K562 (cell line): ENCODE results near the gene PPIF. TPM values are rescaled to one million over a fixed set of nuclear protein-coding genes. Genes with fewer than 3 reads are reported as not detected.

ENCODE experiments used
- ATF1 ChIP-seq, 2 experiments: fragments of 450-650 bp in 1 of 2; IDR thresholded peaks; 2 replicates each; pipeline ENCODE4 v1.6.1; 2016; ENCODE audit warnings: missing compliant biosample characterization in 1 of 2, missing genetic modification characterization in 1 of 2
- ZNF431 ChIP-seq: sonication (generic); formaldehyde crosslinking; IDR thresholded peaks from 2 replicates; pipeline ENCODE4 v1.8.0; 2022; ENCODE audit warnings: mild to moderate bottlenecking, missing genetic modification reagents
- polyA plus RNA-seq, 8 experiments: library from polyadenylated mRNA; depleted of rRNA in 4 of 8; stranded (reverse) in 5 of 8; unstranded in 3 of 8; fragments of >200 nt; fragmentation: Nextera tagmentation in 2 of 8; fragmentation: Illumina TruSeq in 1 of 8; extraction: Ambion mirVana in 2 of 8; extraction: Trizol in 1 of 8; gene quantifications; 2 replicates each; pipeline versions ENCODE4 v1.2.1 to v1.2.3, GENCODE V29; 2011 to 2014; ENCODE audit warnings: inconsistent platforms in 1 of 8, missing spikeins in 1 of 8
- total RNA-seq, 7 experiments: library from RNA; depleted of rRNA in 6 of 7; stranded (reverse); fragments of >200 nt in 6 of 7; fragmentation: Illumina TruSeq in 2 of 7; extraction: Trizol in 2 of 7; gene quantifications; 2 replicates each; pipeline versions ENCODE4 v1.2.1 to v1.2.3, GENCODE V29; 2011 to 2021; ENCODE audit warnings: low replicate concordance in 1 of 7
- TF ChIP-seq, protein P1 (sequence below), 2 experiments: fragments of 450-650 bp; formaldehyde crosslinking in 1 of 2; IDR thresholded peaks; 2 replicates each; pipeline versions ENCODE4 v1.4.0 to v1.6.1; 2014 to 2020; ENCODE audit warnings: mild to moderate bottlenecking in 2 of 2, borderline replicate concordance in 1 of 2, low read depth in 1 of 2
- TF ChIP-seq, protein P2 (sequence below): sonication (generic); formaldehyde crosslinking; IDR thresholded peaks from 2 replicates; pipeline ENCODE4 v1.8.0; 2023; ENCODE audit warnings: mild to moderate bottlenecking, missing genetic modification reagents
- TF ChIP-seq, protein P3 (sequence below): sonication (generic); formaldehyde crosslinking; IDR thresholded peaks from 2 replicates; pipeline ENCODE4 v1.8.0; 2023; ENCODE audit warnings: missing genetic modification reagents, mild to moderate bottlenecking, borderline replicate concordance
- TF ChIP-seq, protein P4 (sequence below): sonication (generic); formaldehyde crosslinking; IDR thresholded peaks from 2 replicates; pipeline ENCODE4 v1.8.1; 2023; ENCODE audit warnings: mild to moderate bottlenecking, missing genetic modification reagents

PPIF gene
- total and polyA plus RNA-seq, 9 of the 15 experiments (the other 6 are each of a cell fraction or from before 2014, with no cell fraction given): 40.9 to 287 (median 117) TPM

DNA sequence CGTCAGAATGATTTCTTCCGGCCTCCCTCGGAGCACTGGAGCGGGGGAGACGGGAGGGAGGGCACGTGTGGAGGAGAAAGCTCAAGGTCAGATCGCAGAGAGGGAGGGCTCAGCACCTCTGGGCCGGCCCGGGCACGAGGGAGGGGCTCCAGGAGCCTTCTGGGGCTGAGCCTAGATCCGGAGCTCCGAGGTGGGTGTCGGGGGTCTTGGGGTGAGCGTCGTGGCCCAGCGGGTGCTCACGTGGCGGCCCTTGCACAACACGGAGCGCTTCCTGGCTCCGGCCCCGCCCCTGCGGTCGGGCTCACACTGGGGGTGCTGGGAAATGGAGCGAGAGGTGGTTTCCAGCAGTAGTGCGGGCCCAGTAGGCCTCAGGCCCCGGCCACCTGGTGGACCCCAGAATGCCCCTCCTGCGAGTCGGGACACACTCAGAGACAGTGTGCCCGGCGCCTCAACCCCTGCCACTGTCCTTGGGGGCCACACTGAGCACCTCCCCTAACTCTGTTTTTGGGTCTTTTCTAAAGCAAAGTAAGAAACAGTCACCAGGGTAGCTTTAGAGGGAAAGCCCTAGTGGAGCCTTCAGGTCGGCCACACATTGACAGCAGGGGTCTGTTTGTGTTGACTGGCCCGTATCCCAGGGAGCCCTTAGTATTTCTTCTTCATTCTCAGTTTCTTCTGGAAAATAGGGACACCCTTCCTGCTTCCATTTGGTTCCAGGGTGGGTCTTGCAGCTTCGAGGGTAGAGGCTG is 798 bp downstream of the PPIF start (continued):
- TF ChIP-seq, protein P1, sequence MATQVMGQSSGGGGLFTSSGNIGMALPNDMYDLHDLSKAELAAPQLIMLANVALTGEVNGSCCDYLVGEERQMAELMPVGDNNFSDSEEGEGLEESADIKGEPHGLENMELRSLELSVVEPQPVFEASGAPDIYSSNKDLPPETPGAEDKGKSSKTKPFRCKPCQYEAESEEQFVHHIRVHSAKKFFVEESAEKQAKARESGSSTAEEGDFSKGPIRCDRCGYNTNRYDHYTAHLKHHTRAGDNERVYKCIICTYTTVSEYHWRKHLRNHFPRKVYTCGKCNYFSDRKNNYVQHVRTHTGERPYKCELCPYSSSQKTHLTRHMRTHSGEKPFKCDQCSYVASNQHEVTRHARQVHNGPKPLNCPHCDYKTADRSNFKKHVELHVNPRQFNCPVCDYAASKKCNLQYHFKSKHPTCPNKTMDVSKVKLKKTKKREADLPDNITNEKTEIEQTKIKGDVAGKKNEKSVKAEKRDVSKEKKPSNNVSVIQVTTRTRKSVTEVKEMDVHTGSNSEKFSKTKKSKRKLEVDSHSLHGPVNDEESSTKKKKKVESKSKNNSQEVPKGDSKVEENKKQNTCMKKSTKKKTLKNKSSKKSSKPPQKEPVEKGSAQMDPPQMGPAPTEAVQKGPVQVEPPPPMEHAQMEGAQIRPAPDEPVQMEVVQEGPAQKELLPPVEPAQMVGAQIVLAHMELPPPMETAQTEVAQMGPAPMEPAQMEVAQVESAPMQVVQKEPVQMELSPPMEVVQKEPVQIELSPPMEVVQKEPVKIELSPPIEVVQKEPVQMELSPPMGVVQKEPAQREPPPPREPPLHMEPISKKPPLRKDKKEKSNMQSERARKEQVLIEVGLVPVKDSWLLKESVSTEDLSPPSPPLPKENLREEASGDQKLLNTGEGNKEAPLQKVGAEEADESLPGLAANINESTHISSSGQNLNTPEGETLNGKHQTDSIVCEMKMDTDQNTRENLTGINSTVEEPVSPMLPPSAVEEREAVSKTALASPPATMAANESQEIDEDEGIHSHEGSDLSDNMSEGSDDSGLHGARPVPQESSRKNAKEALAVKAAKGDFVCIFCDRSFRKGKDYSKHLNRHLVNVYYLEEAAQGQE (IDR thresholded peaks at IDR 0.05; ENCODE audit: borderline replicate concordance): no peak
- TF ChIP-seq, protein P1 (CRISPR knock-in tag; IDR thresholded peaks at IDR 0.05; ENCODE audit: low read depth): peak; percentile 32; the same call in 1 of the 2 replicates
- TF ChIP-seq ATF1 (CRISPR knock-in tag; IDR thresholded peaks at IDR 0.05) (no peak), ATF1 (tag; IDR thresholded peaks at IDR 0.05) (peak; percentile 43; the same call in 1 of the 2 replicates), ZNF431 (CRISPR knock-in tag) (no peak; the same call in 1 of the 2 replicates)
- TF ChIP-seq, protein P2, sequence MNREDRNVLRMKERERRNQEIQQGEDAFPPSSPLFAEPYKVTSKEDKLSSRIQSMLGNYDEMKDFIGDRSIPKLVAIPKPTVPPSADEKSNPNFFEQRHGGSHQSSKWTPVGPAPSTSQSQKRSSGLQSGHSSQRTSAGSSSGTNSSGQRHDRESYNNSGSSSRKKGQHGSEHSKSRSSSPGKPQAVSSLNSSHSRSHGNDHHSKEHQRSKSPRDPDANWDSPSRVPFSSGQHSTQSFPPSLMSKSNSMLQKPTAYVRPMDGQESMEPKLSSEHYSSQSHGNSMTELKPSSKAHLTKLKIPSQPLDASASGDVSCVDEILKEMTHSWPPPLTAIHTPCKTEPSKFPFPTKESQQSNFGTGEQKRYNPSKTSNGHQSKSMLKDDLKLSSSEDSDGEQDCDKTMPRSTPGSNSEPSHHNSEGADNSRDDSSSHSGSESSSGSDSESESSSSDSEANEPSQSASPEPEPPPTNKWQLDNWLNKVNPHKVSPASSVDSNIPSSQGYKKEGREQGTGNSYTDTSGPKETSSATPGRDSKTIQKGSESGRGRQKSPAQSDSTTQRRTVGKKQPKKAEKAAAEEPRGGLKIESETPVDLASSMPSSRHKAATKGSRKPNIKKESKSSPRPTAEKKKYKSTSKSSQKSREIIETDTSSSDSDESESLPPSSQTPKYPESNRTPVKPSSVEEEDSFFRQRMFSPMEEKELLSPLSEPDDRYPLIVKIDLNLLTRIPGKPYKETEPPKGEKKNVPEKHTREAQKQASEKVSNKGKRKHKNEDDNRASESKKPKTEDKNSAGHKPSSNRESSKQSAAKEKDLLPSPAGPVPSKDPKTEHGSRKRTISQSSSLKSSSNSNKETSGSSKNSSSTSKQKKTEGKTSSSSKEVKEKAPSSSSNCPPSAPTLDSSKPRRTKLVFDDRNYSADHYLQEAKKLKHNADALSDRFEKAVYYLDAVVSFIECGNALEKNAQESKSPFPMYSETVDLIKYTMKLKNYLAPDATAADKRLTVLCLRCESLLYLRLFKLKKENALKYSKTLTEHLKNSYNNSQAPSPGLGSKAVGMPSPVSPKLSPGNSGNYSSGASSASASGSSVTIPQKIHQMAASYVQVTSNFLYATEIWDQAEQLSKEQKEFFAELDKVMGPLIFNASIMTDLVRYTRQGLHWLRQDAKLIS: no peak
- TF ChIP-seq, protein P3, sequence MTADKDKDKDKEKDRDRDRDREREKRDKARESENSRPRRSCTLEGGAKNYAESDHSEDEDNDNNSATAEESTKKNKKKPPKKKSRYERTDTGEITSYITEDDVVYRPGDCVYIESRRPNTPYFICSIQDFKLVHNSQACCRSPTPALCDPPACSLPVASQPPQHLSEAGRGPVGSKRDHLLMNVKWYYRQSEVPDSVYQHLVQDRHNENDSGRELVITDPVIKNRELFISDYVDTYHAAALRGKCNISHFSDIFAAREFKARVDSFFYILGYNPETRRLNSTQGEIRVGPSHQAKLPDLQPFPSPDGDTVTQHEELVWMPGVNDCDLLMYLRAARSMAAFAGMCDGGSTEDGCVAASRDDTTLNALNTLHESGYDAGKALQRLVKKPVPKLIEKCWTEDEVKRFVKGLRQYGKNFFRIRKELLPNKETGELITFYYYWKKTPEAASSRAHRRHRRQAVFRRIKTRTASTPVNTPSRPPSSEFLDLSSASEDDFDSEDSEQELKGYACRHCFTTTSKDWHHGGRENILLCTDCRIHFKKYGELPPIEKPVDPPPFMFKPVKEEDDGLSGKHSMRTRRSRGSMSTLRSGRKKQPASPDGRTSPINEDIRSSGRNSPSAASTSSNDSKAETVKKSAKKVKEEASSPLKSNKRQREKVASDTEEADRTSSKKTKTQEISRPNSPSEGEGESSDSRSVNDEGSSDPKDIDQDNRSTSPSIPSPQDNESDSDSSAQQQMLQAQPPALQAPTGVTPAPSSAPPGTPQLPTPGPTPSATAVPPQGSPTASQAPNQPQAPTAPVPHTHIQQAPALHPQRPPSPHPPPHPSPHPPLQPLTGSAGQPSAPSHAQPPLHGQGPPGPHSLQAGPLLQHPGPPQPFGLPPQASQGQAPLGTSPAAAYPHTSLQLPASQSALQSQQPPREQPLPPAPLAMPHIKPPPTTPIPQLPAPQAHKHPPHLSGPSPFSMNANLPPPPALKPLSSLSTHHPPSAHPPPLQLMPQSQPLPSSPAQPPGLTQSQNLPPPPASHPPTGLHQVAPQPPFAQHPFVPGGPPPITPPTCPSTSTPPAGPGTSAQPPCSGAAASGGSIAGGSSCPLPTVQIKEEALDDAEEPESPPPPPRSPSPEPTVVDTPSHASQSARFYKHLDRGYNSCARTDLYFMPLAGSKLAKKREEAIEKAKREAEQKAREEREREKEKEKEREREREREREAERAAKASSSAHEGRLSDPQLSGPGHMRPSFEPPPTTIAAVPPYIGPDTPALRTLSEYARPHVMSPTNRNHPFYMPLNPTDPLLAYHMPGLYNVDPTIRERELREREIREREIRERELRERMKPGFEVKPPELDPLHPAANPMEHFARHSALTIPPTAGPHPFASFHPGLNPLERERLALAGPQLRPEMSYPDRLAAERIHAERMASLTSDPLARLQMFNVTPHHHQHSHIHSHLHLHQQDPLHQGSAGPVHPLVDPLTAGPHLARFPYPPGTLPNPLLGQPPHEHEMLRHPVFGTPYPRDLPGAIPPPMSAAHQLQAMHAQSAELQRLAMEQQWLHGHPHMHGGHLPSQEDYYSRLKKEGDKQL (CRISPR knock-in tag): no peak
- TF ChIP-seq, protein P4, sequence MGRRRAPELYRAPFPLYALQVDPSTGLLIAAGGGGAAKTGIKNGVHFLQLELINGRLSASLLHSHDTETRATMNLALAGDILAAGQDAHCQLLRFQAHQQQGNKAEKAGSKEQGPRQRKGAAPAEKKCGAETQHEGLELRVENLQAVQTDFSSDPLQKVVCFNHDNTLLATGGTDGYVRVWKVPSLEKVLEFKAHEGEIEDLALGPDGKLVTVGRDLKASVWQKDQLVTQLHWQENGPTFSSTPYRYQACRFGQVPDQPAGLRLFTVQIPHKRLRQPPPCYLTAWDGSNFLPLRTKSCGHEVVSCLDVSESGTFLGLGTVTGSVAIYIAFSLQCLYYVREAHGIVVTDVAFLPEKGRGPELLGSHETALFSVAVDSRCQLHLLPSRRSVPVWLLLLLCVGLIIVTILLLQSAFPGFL (CRISPR knock-in tag): no peak
